HG03521 (cell line): ENCODE measurements around the gene BPTF.
"Not testable (repeated sequence)": the region's sequence is repeated elsewhere in the genome, so short reads cannot be mapped to it uniquely, and the experiment has no call there.

Experiments used
- ATAC-seq: cut with Tn5 transposase; IDR thresholded peaks from one replicate; pipeline ENCODE4 v1.9.1; 2021; ENCODE audit warnings: mild to moderate bottlenecking, moderate library complexity; ENCODE audit not compliant: unreplicated experiment

The BPTF gene

GRCh38 chr17:67867591-67867990, 42.3 kb downstream of the BPTF start:
- no peak for ATAC-seq

- no peak for ATAC-seq
Observed at GRCh38 chr17:67868176-67868575, 42.9 kb downstream of the BPTF start.

GRCh38 chr17:67879662-67880061, 54.4 kb downstream of the BPTF start:
- no peak for ATAC-seq

GRCh38 chr17:67881083-67881482, 55.8 kb downstream of the BPTF start:
- ATAC-seq: no peak

GRCh38 chr17:67884741-67885140, 59.4 kb downstream of the BPTF start:
- no peak for ATAC-seq

- no peak for ATAC-seq
Observed at GRCh38 chr17:67891481-67892119, 66.3 kb downstream of the BPTF start.

- ATAC-seq: no peak
Observed at GRCh38 chr17:67902511-67903231, 77.4 kb downstream of the BPTF start.

- ATAC-seq: not testable (repeated sequence)
Observed at GRCh38 chr17:67905298-67905697, 80.0 kb downstream of the BPTF start.

- not testable (repeated sequence) for ATAC-seq
Observed at GRCh38 chr17:67910117-67910803, 85.0 kb downstream of the BPTF start.

- ATAC-seq: no peak
Observed at GRCh38 chr17:67911059-67911782, 85.9 kb downstream of the BPTF start.

GRCh38 chr17:67912088-67912487, 86.8 kb downstream of the BPTF start:
- ATAC-seq: no peak

GRCh38 chr17:67912656-67913055, 87.4 kb downstream of the BPTF start:
- ATAC-seq: no peak

GRCh38 chr17:67920212-67920611, 94.9 kb downstream of the BPTF start:
- ATAC-seq: no peak

- ATAC-seq: no peak
Observed at GRCh38 chr17:67922503-67922902, 97.2 kb downstream of the BPTF start.

GRCh38 chr17:67928842-67929241, 103.5 kb downstream of the BPTF start:
- not testable (repeated sequence) for ATAC-seq

GRCh38 chr17:67931227-67931626, 105.9 kb downstream of the BPTF start:
- no peak for ATAC-seq

- ATAC-seq: no peak
Observed at GRCh38 chr17:67942810-67943209, 117.5 kb downstream of the BPTF start.

GRCh38 chr17:67944035-67944434, 118.7 kb downstream of the BPTF start:
- no peak for ATAC-seq

- ATAC-seq: no peak
Observed at GRCh38 chr17:67946513-67946912, 121.2 kb downstream of the BPTF start.

GRCh38 chr17:67947325-67947813, 122.1 kb downstream of the BPTF start:
- no peak for ATAC-seq

GRCh38 chr17:67950945-67951344, 125.6 kb downstream of the BPTF start:
- ATAC-seq: no peak
